Skin epidermis (tissue), 12 donors: ENCODE data around the gene LGALS7B.
"Not testable (repeated sequence)": the region's sequence is repeated elsewhere in the genome, so short reads cannot be mapped to it uniquely, and the experiment has no call there.

Experiments
- H3K27ac ChIP-seq, 21 experiments: fragments of 200-600 bp; sonication (generic) in 11 of 21; one replicate each; pipeline ENCODE4 v1.5.0; 2020; ENCODE audit warnings: mild to moderate bottlenecking in 3 of 21, inconsistent platforms in 2 of 21, moderate library complexity in 2 of 21
- H3K4me3 ChIP-seq, 7 experiments: fragments of 200-600 bp; sonication (generic) in 2 of 7; one replicate each; pipeline ENCODE4 v1.5.0; 2020; ENCODE audit warnings: inconsistent platforms in 2 of 7, mild to moderate bottlenecking in 2 of 7, moderate library complexity in 1 of 7

Gene LGALS7B

GRCh38 chr19:38813932-38814331 lies 24.9 kb downstream of the LGALS7B start:
- H3K4me3 ChIP-seq, H3K27ac ChIP-seq: not testable (repeated sequence)

GRCh38 chr19:38815059-38816001 lies 26.3 kb downstream of the LGALS7B start:
- Histone ChIP-seq H3K4me3 (no peak overlapping the region), H3K27ac (no peak overlapping the region)

- Histone ChIP-seq H3K4me3 (no peak overlapping the region), H3K27ac (no peak overlapping the region)
These were observed 27.2 kb downstream of the LGALS7B start for GRCh38 chr19:38816131-38816750.

- H3K27ac ChIP-seq: no peak overlapping the region
- no peak overlapping the region for H3K4me3 ChIP-seq
These were observed 28.1 kb downstream of the LGALS7B start for GRCh38 chr19:38817081-38817480.

GRCh38 chr19:38819231-38819920 lies 30.4 kb downstream of the LGALS7B start:
- Histone ChIP-seq H3K4me3 (no peak overlapping the region), H3K27ac (no peak overlapping the region)

- H3K27ac ChIP-seq, H3K4me3 ChIP-seq: not testable (repeated sequence)
These were observed 32.3 kb downstream of the LGALS7B start for GRCh38 chr19:38821230-38821825.

GRCh38 chr19:38825936-38826335 lies 36.9 kb downstream of the LGALS7B start:
- not testable (repeated sequence) for H3K27ac ChIP-seq, H3K4me3 ChIP-seq

- H3K27ac ChIP-seq: peak overlapping the region in 1 of 21 experiments; percentile 49
- H3K4me3 ChIP-seq: no peak overlapping the region
These were observed 38.0 kb downstream of the LGALS7B start for GRCh38 chr19:38826856-38827551.

- not testable (repeated sequence) for H3K4me3 ChIP-seq, H3K27ac ChIP-seq
These were observed 40.2 kb downstream of the LGALS7B start for GRCh38 chr19:38829203-38829602.

GRCh38 chr19:38830039-38830733 lies 41.2 kb downstream of the LGALS7B start:
- peak overlapping the region in 7 of 21 experiments; percentile 79 to 95 (median 90) for H3K27ac ChIP-seq
- no peak overlapping the region for H3K4me3 ChIP-seq

- peak overlapping the region; percentile 51 to 82 (median 63) for H3K4me3 ChIP-seq
- peak overlapping the region; percentile 74 to 95 (median 89) for H3K27ac ChIP-seq
These were observed 42.2 kb downstream of the LGALS7B start for GRCh38 chr19:38831142-38831605.

- no peak overlapping the region for H3K4me3 ChIP-seq
- peak overlapping the region in 7 of 21 experiments; percentile 8 to 86 (median 77) for H3K27ac ChIP-seq
These were observed 44.1 kb downstream of the LGALS7B start for GRCh38 chr19:38833092-38833425.

GRCh38 chr19:38834104-38834490 lies 45.1 kb downstream of the LGALS7B start:
- H3K27ac ChIP-seq: peak overlapping the region in 1 of 21 experiments; percentile 31
- no peak overlapping the region for H3K4me3 ChIP-seq

- Histone ChIP-seq H3K27ac (peak overlapping the region in 2 of 21 experiments; percentile 16 to 31), H3K4me3 (no peak overlapping the region)
These were observed 45.6 kb downstream of the LGALS7B start for GRCh38 chr19:38834590-38834989.

GRCh38 chr19:38836159-38836982 lies 47.4 kb downstream of the LGALS7B start:
- Histone ChIP-seq H3K4me3 (no peak overlapping the region), H3K27ac (peak overlapping the region in 15 of 21 experiments; percentile 24 to 86 (median 70))

GRCh38 chr19:38836983-38837626 lies 48.1 kb downstream of the LGALS7B start:
- no peak overlapping the region for H3K4me3 ChIP-seq
- peak overlapping the region in 19 of 21 experiments; percentile 6 to 86 (median 70) for H3K27ac ChIP-seq

- H3K4me3 ChIP-seq: peak overlapping the region in 1 of 7 experiments; percentile 7
- H3K27ac ChIP-seq: peak overlapping the region in 20 of 21 experiments; percentile 6 to 86 (median 70)
These were observed 48.7 kb downstream of the LGALS7B start for GRCh38 chr19:38837656-38838121.
